ENCODE data around the gene CD53.

- no peak for TF ChIP-seq CTCF (IDR thresholded peaks at IDR 0.05; ENCODE audit: insufficient read depth, low read length)
- TF ChIP-seq POLR2AphosphoS5 (IDR thresholded peaks at IDR 0.05; ENCODE audit: low read depth): no peak
- TF ChIP-seq REST (IDR thresholded peaks at IDR 0.05; ENCODE audit: insufficient replicate concordance, low read depth): no peak
- TF ChIP-seq GABPA (IDR thresholded peaks at IDR 0.05; ENCODE audit: low read depth): no peak
- TF ChIP-seq SPI1 (IDR thresholded peaks at IDR 0.05; ENCODE audit: borderline replicate concordance, low read depth): peak; percentile 67; the same call in 1 of the 2 replicates
Measured at GRCh38 chr1:110948038-110948810, 75.3 kb downstream of the CD53 start.
